ENCODE results near the gene ADAM23. TPM values are rescaled to one million over a fixed set of nuclear protein-coding genes. Genes with fewer than 3 reads are reported as not detected.

Gene ADAM23
- total and polyA plus RNA-seq, 2 experiments from 2014 or later: 11.8 to 15.9 TPM

DNA sequence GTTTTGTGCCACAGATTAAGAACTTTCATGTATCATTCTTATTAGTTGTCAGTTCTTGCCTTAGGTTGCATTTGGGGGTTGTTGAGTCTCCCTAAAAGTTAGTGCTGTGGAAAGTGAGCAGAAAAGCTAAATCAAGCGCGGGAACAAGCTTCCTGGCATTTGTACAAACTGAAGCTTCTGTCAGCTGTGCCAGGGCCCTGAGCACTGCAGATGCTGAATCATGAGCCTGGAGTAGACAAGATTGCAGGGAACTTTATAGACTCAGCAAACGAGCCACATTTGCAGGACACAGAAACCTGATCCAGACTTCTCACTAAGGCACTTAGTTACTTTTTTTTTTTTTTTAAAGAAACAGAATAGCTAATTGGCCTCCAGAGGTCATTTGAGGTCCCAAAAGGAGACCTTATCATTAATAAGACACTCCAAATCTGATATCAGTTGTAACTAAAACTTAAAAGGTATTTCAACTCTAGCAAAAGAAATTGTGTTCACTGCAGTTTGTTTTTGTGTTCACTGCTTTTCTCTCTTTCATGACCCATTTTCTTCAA is 88.7 kb downstream of the ADAM23 start (continued):
- TF ChIP-seq EZH2 (IDR thresholded peaks at IDR 0.05; ENCODE audit: low read depth, unreplicated experiment): no peak
- TF ChIP-seq, protein P1, sequence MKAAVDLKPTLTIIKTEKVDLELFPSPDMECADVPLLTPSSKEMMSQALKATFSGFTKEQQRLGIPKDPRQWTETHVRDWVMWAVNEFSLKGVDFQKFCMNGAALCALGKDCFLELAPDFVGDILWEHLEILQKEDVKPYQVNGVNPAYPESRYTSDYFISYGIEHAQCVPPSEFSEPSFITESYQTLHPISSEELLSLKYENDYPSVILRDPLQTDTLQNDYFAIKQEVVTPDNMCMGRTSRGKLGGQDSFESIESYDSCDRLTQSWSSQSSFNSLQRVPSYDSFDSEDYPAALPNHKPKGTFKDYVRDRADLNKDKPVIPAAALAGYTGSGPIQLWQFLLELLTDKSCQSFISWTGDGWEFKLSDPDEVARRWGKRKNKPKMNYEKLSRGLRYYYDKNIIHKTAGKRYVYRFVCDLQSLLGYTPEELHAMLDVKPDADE (IDR thresholded peaks at IDR 0.05): no peak
- no peak for TF ChIP-seq CREB1 (CRISPR knock-in tag; IDR thresholded peaks at IDR 0.05; ENCODE audit: low read depth)
- TF ChIP-seq JUNB (IDR thresholded peaks at IDR 0.05; ENCODE audit: unreplicated experiment): no peak
- TF ChIP-seq STAT1 (IDR thresholded peaks at IDR 0.05; ENCODE audit: unreplicated experiment): no peak
- TF ChIP-seq EZH2phosphoT487 (IDR thresholded peaks at IDR 0.05; ENCODE audit: unreplicated experiment): no peak
- TF ChIP-seq ZNF331 (CRISPR knock-in tag; IDR thresholded peaks at IDR 0.05; ENCODE audit: low read depth): no peak
- no peak for TF ChIP-seq POLR2AphosphoS5 (IDR thresholded peaks at IDR 0.05; ENCODE audit: low read depth)

DNA sequence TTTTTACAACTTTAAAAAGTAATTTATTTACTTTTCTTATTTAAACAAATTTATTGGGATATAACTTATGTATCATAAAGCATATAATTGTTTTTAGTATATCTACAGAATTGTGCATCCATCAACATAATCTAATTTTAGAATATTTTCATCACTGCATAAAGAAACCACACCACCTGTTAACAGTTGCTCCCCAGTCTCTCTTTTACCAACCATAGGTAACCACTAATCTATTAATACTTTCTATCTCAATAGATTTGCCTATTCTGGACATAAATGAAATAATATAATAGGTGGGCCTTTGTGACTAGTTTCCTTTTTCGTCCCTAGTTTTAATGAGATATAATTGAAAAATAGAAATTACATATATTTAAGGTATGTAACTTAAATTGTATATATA is 90.6 kb downstream of the ADAM23 start:
- H3K4me1 Mint-ChIP-seq: peaks cover 16% of the 10 kb centered on the region
- Histone ChIP-seq H3K9me2 (ENCODE audit: insufficient read depth) (no peaks in the 10 kb centered on the region), H3K27ac (ENCODE audit: low read depth) (no peak overlapping the region), H4K20me1 (replicated peaks; ENCODE audit: insufficient read depth) (no peaks in the 10 kb centered on the region), H3F3A (replicated peaks; ENCODE audit: low read depth) (no peaks in the 10 kb centered on the region), H3K4me3 (no peak overlapping the region), H3K79me2 (replicated peaks; ENCODE audit: insufficient read depth) (no peaks in the 10 kb centered on the region), H2AFZ (no peak overlapping the region), H3K4me1 (ENCODE audit: insufficient read depth) (peaks cover 19% of the 10 kb centered on the region), H3K36me3 (ENCODE audit: insufficient read depth) (no peaks in the 10 kb centered on the region), H3K27me3 (ENCODE audit: insufficient read depth) (no peaks in the 10 kb centered on the region), H3K4me2 (no peak overlapping the region)
- no peaks in the 10 kb centered on the region for H3K36me3 Mint-ChIP-seq (ENCODE audit: low read depth)
- no peaks in the 10 kb centered on the region for H3K9me3 Mint-ChIP-seq
- ATAC-seq (no peak), DNase-seq (ENCODE audit: low spot score) (no peak)
- H3K27ac Mint-ChIP-seq: no peak overlapping the region
- H3K27me3 Mint-ChIP-seq (ENCODE audit: insufficient read depth, low read depth, poor library complexity): no peaks in the 10 kb centered on the region
- no peak overlapping the region for H3K4me3 Mint-ChIP-seq
- TF ChIP-seq CREB1 (CRISPR knock-in tag; IDR thresholded peaks at IDR 0.05; ENCODE audit: low read depth): no peak
- no peak for TF ChIP-seq POLR2AphosphoS5 (IDR thresholded peaks at IDR 0.05; ENCODE audit: low read depth)
- TF ChIP-seq ZNF114 (CRISPR knock-in tag; IDR thresholded peaks at IDR 0.05): no peak
- TF ChIP-seq, protein P1 (IDR thresholded peaks at IDR 0.05): no peak
- TF ChIP-seq STAT1 (IDR thresholded peaks at IDR 0.05; ENCODE audit: unreplicated experiment): no peak
- TF ChIP-seq, protein P2, sequence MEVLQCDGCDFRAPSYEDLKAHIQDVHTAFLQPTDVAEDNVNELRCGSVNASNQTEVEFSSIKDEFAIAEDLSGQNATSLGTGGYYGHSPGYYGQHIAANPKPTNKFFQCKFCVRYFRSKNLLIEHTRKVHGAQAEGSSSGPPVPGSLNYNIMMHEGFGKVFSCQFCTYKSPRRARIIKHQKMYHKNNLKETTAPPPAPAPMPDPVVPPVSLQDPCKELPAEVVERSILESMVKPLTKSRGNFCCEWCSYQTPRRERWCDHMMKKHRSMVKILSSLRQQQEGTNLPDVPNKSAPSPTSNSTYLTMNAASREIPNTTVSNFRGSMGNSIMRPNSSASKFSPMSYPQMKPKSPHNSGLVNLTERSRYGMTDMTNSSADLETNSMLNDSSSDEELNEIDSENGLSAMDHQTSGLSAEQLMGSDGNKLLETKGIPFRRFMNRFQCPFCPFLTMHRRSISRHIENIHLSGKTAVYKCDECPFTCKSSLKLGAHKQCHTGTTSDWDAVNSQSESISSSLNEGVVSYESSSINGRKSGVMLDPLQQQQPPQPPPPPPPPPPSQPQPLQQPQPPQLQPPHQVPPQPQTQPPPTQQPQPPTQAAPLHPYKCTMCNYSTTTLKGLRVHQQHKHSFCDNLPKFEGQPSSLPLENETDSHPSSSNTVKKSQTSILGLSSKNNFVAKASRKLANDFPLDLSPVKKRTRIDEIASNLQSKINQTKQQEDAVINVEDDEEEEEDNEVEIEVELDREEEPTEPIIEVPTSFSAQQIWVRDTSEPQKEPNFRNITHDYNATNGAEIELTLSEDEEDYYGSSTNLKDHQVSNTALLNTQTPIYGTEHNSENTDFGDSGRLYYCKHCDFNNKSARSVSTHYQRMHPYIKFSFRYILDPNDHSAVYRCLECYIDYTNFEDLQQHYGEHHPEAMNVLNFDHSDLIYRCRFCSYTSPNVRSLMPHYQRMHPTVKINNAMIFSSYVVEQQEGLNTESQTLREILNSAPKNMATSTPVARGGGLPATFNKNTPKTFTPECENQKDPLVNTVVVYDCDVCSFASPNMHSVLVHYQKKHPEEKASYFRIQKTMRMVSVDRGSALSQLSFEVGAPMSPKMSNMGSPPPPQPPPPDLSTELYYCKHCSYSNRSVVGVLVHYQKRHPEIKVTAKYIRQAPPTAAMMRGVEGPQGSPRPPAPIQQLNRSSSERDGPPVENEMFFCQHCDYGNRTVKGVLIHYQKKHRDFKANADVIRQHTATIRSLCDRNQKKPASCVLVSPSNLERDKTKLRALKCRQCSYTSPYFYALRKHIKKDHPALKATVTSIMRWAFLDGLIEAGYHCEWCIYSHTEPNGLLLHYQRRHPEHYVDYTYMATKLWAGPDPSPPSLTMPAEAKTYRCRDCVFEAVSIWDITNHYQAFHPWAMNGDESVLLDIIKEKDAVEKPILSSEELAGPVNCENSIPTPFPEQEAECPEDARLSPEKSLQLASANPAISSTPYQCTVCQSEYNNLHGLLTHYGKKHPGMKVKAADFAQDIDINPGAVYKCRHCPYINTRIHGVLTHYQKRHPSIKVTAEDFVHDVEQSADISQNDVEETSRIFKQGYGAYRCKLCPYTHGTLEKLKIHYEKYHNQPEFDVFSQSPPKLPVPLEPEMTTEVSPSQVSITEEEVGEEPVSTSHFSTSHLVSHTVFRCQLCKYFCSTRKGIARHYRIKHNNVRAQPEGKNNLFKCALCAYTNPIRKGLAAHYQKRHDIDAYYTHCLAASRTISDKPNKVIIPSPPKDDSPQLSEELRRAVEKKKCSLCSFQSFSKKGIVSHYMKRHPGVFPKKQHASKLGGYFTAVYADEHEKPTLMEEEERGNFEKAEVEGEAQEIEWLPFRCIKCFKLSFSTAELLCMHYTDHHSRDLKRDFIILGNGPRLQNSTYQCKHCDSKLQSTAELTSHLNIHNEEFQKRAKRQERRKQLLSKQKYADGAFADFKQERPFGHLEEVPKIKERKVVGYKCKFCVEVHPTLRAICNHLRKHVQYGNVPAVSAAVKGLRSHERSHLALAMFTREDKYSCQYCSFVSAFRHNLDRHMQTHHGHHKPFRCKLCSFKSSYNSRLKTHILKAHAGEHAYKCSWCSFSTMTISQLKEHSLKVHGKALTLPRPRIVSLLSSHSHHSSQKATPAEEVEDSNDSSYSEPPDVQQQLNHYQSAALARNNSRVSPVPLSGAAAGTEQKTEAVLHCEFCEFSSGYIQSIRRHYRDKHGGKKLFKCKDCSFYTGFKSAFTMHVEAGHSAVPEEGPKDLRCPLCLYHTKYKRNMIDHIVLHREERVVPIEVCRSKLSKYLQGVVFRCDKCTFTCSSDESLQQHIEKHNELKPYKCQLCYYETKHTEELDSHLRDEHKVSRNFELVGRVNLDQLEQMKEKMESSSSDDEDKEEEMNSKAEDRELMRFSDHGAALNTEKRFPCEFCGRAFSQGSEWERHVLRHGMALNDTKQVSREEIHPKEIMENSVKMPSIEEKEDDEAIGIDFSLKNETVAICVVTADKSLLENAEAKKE (CRISPR knock-in tag; IDR thresholded peaks at IDR 0.05): no peak
- no peak for TF ChIP-seq ZNF331 (CRISPR knock-in tag; IDR thresholded peaks at IDR 0.05; ENCODE audit: low read depth)
- TF ChIP-seq EZH2 (IDR thresholded peaks at IDR 0.05; ENCODE audit: low read depth, unreplicated experiment): no peak
- TF ChIP-seq, protein P3, sequence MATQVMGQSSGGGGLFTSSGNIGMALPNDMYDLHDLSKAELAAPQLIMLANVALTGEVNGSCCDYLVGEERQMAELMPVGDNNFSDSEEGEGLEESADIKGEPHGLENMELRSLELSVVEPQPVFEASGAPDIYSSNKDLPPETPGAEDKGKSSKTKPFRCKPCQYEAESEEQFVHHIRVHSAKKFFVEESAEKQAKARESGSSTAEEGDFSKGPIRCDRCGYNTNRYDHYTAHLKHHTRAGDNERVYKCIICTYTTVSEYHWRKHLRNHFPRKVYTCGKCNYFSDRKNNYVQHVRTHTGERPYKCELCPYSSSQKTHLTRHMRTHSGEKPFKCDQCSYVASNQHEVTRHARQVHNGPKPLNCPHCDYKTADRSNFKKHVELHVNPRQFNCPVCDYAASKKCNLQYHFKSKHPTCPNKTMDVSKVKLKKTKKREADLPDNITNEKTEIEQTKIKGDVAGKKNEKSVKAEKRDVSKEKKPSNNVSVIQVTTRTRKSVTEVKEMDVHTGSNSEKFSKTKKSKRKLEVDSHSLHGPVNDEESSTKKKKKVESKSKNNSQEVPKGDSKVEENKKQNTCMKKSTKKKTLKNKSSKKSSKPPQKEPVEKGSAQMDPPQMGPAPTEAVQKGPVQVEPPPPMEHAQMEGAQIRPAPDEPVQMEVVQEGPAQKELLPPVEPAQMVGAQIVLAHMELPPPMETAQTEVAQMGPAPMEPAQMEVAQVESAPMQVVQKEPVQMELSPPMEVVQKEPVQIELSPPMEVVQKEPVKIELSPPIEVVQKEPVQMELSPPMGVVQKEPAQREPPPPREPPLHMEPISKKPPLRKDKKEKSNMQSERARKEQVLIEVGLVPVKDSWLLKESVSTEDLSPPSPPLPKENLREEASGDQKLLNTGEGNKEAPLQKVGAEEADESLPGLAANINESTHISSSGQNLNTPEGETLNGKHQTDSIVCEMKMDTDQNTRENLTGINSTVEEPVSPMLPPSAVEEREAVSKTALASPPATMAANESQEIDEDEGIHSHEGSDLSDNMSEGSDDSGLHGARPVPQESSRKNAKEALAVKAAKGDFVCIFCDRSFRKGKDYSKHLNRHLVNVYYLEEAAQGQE (IDR thresholded peaks at IDR 0.05; ENCODE audit: unreplicated experiment): no peak
- TF ChIP-seq EZH2phosphoT487 (IDR thresholded peaks at IDR 0.05; ENCODE audit: unreplicated experiment): no peak
- TF ChIP-seq JUNB (IDR thresholded peaks at IDR 0.05; ENCODE audit: unreplicated experiment): no peak
- TF ChIP-seq NANOG (IDR thresholded peaks at IDR 0.05; ENCODE audit: borderline replicate concordance): no peak

All from GM23338 (cell line).